HepG2 (cell line): Measurements from ENCODE around the gene EFCAB8. TPM values are rescaled to one million over a fixed set of nuclear protein-coding genes. Genes with fewer than 3 reads are reported as not detected.

ENCODE experiments used
- ATF6 ChIP-seq: sonication (generic); formaldehyde crosslinking; conservative IDR thresholded peaks from 2 replicates; pipeline ENCODE4 v1.4.0; 2020; ENCODE audit warnings: missing genetic modification reagents
- DRAP1 ChIP-seq: IDR thresholded peaks from 2 replicates; pipeline ENCODE4 v1.6.1; 2016; ENCODE audit warnings: missing genetic modification reagents, missing compliant biosample characterization
- HDAC2 ChIP-seq: sonication (generic); formaldehyde crosslinking; IDR thresholded peaks from 2 replicates; pipeline ENCODE4 v1.4.0; 2020; ENCODE audit warnings: missing genetic modification reagents
- JUND ChIP-seq: sonication (generic); formaldehyde crosslinking; IDR thresholded peaks from 2 replicates; pipeline ENCODE4 v1.8.0; 2022; ENCODE audit warnings: mild to moderate bottlenecking, missing genetic modification reagents
- KLF6 ChIP-seq: IDR thresholded peaks from 2 replicates; pipeline ENCODE4 v1.8.0; 2016; ENCODE audit warnings: missing biosample characterization, missing genetic modification reagents
- NR2F6 ChIP-seq, 2 experiments: IDR thresholded peaks; 2 replicates each; pipeline ENCODE4 v1.6.1; 2016; ENCODE audit warnings: antibody characterized with exemption in 1 of 2, mild to moderate bottlenecking in 1 of 2
- SNAPC2 ChIP-seq: sonication (generic); formaldehyde crosslinking; IDR thresholded peaks from 2 replicates; pipeline ENCODE4 v1.8.1; 2022; ENCODE audit warnings: mild to moderate bottlenecking, missing genetic modification reagents
- ZNF362 ChIP-seq: sonication (generic); formaldehyde crosslinking; IDR thresholded peaks from 2 replicates; pipeline ENCODE4 v1.4.0; 2020; ENCODE audit warnings: missing genetic modification reagents, mild to moderate bottlenecking, borderline replicate concordance
- ZNF44 ChIP-seq: sonication (generic); formaldehyde crosslinking; IDR thresholded peaks from 2 replicates; pipeline ENCODE4 v1.5.1; 2020; ENCODE audit warnings: mild to moderate bottlenecking, missing genetic modification reagents
- ZNF468 ChIP-seq: sonication (generic); formaldehyde crosslinking; IDR thresholded peaks from 2 replicates; pipeline ENCODE4 v1.8.0; 2022; ENCODE audit warnings: mild to moderate bottlenecking, moderate library complexity, missing genetic modification reagents
- ZNF609 ChIP-seq: sonication (generic); formaldehyde crosslinking; IDR thresholded peaks from 2 replicates; pipeline ENCODE4 v1.4.0; 2020; ENCODE audit warnings: mild to moderate bottlenecking, missing genetic modification reagents, borderline replicate concordance
- ZNF768 ChIP-seq: sonication (generic); formaldehyde crosslinking; IDR thresholded peaks from 2 replicates; pipeline ENCODE4 v1.4.0; 2020; ENCODE audit warnings: missing genetic modification reagents
- ZNF781 ChIP-seq: sonication (generic); formaldehyde crosslinking; IDR thresholded peaks from 2 replicates; pipeline ENCODE4 v1.5.1; 2020; ENCODE audit warnings: borderline replicate concordance, mild to moderate bottlenecking, missing genetic modification reagents; ENCODE audit errors: not compliant biosample characterization
- polyA plus RNA-seq, 8 experiments: library from polyadenylated mRNA; depleted of rRNA in 3 of 8; stranded (reverse) in 7 of 8; unstranded in 1 of 8; fragments of >200 nt; fragmentation: Illumina TruSeq in 4 of 8; extraction: Trizol in 4 of 8; gene quantifications; 2 replicates each; pipeline versions ENCODE4 v1.2.1 to v1.2.3, GENCODE V29; 2011 to 2016; ENCODE audit warnings: low read depth in 4 of 8, missing spikeins in 1 of 8, mixed read lengths in 1 of 8; ENCODE audit not compliant: insufficient read depth in 1 of 8
- total RNA-seq, 5 experiments: library from RNA; depleted of rRNA; stranded (reverse); fragments of >200 nt; fragmentation: Illumina TruSeq; extraction: Trizol; gene quantifications; 2 replicates each; pipeline ENCODE4 v1.2.3, GENCODE V29; 2016; ENCODE audit warnings: low read depth in 1 of 5
- TF ChIP-seq, protein P1 (sequence below): sonication (generic); formaldehyde crosslinking; IDR thresholded peaks from 2 replicates; pipeline ENCODE4 v1.4.0; 2020; ENCODE audit warnings: missing genetic modification reagents, borderline replicate concordance

Gene EFCAB8
- total and polyA plus RNA-seq, 2 of the 13 experiments (the other 11 are each of a cell fraction or from before 2014, with no cell fraction given) = 0.15 to 0.22 TPM

- TF ChIP-seq ZNF44 (CRISPR knock-in tag) (no peak), ZNF781 (CRISPR knock-in tag) (no peak), ZNF468 (CRISPR knock-in tag) (no peak), ZNF362 (CRISPR knock-in tag) (0 out of 2 replicates have a peak, but pooled peaks have one; percentile 29), KLF6 (CRISPR knock-in tag) (no peak), ZNF609 (CRISPR knock-in tag) (no peak), HDAC2 (CRISPR knock-in tag) (peak; percentile 67), DRAP1 (CRISPR knock-in tag) (peak; percentile 48), NR2F6 (IDR thresholded peaks at IDR 0.05) (no peak), NR2F6 (CRISPR knock-in tag; IDR thresholded peaks at IDR 0.05) (peak; percentile 58; the same call in 1 of the 2 replicates), SNAPC2 (CRISPR knock-in tag) (no peak), ZNF768 (CRISPR knock-in tag) (peak; percentile 29; the same call in 1 of the 2 replicates), JUND (CRISPR knock-in tag) (0 out of 2 replicates have a peak, but pooled peaks have one; percentile 15), ATF6 (CRISPR knock-in tag) (no peak)
- TF ChIP-seq, protein P1, sequence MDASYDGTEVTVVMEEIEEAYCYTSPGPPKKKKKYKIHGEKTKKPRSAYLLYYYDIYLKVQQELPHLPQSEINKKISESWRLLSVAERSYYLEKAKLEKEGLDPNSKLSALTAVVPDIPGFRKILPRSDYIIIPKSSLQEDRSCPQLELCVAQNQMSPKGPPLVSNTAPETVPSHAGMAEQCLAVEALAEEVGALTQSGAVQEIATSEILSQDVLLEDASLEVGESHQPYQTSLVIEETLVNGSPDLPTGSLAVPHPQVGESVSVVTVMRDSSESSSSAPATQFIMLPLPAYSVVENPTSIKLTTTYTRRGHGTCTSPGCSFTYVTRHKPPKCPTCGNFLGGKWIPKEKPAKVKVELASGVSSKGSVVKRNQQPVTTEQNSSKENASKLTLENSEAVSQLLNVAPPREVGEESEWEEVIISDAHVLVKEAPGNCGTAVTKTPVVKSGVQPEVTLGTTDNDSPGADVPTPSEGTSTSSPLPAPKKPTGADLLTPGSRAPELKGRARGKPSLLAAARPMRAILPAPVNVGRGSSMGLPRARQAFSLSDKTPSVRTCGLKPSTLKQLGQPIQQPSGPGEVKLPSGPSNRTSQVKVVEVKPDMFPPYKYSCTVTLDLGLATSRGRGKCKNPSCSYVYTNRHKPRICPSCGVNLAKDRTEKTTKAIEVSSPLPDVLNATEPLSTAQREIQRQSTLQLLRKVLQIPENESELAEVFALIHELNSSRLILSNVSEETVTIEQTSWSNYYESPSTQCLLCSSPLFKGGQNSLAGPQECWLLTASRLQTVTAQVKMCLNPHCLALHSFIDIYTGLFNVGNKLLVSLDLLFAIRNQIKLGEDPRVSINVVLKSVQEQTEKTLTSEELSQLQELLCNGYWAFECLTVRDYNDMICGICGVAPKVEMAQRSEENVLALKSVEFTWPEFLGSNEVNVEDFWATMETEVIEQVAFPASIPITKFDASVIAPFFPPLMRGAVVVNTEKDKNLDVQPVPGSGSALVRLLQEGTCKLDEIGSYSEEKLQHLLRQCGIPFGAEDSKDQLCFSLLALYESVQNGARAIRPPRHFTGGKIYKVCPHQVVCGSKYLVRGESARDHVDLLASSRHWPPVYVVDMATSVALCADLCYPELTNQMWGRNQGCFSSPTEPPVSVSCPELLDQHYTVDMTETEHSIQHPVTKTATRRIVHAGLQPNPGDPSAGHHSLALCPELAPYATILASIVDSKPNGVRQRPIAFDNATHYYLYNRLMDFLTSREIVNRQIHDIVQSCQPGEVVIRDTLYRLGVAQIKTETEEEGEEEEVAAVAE (CRISPR knock-in tag) = peak; percentile 71; the same call in 1 of the 2 replicates
These were observed 117.3 kb downstream of the EFCAB8 start (continued) for GRCh38 chr20:32975698-32976674.
